NCI-H187 (cell line): ENCODE results near the gene CLN6.
"Not testable (repeated sequence)": the region's sequence is repeated elsewhere in the genome, so short reads cannot be mapped to it uniquely, and the experiment has no call there.

Experiments
- DNase-seq, 2 experiments: peaks; one replicate each; lab custom pipeline; 2025; lab: John Stamatoyannopoulos, UW

CLN6 gene

GRCh38 chr15:68256675-68257450, 27.3 kb upstream of the CLN6 start:
- DNase-seq = peak; percentile 52 to 64

- peak in 1 of 2 experiments; percentile 59 for DNase-seq
Observed at GRCh38 chr15:68252925-68253534, 23.5 kb upstream of the CLN6 start.

- DNase-seq = no peak
Observed at GRCh38 chr15:68249058-68249713, 19.7 kb upstream of the CLN6 start.

DNA sequence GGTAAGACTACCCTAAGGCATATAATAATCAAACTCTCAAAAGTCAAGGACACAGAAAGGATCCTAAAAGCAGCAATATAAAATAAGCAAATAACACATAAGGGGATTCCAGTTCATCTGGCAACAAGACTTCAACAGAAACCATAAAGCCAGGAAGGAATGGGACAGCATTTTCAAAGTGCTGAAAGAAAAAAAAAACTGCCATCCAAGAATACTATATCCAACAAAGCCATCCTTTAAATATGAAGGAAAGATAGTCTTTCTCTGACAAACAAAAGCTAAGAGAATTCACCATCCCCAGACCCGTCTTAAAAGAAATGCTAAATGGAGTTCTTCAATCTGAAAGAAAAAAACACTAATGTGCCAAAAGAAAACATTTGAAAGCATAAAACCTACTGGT, 14.7 kb upstream of the CLN6 start:
- no peak for DNase-seq

GRCh38 chr15:68241088-68241935, 11.8 kb upstream of the CLN6 start:
- DNase-seq = no peak

- DNase-seq = no peak
Observed at GRCh38 chr15:68239025-68239424, 9.5 kb upstream of the CLN6 start.

GRCh38 chr15:68235022-68235421, 5.5 kb upstream of the CLN6 start:
- no peak for DNase-seq

DNA sequence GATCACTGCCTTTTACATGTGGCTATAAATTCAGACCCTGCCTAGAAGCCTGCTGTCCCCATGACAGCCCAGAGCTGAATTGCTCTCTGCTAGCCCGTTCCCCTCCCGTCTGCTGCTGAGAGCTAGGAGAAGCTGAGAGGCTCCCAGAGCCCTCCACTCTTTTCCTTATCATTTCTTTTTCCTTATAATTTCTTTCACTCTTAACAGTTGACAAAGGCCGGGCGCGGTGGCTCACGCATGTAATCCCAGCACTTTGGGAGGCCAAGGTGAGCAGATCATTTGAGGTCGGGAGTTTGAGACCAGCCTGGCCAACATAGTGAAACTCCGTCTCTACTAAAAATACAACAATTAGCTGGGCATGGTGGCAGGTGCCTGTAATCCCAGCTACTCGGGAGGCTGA, 5.0 kb upstream of the CLN6 start:
- not testable (repeated sequence) for DNase-seq

- DNase-seq = no peak
Observed at GRCh38 chr15:68234060-68234459, 4.5 kb upstream of the CLN6 start.

DNA sequence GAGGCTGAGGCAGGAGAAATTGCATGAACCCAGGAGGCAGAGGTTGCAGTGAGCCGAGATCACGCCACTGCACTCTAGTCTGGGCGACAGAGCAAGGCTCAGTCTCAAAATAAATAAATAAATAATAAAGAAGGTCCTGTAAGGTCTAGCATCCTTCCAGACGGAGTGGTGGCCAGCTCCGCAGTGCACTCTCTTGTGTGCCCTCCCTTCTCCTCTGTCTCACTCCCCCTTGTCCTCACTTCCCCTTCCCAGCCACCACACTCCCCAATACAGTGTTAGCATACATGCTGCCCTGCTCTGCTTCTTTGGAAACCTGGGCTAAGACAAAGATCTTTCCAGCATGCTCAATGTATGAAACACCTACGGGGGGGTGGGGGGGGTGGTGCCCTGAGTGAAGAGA, 3.4 kb upstream of the CLN6 start:
- DNase-seq = no peak

DNA sequence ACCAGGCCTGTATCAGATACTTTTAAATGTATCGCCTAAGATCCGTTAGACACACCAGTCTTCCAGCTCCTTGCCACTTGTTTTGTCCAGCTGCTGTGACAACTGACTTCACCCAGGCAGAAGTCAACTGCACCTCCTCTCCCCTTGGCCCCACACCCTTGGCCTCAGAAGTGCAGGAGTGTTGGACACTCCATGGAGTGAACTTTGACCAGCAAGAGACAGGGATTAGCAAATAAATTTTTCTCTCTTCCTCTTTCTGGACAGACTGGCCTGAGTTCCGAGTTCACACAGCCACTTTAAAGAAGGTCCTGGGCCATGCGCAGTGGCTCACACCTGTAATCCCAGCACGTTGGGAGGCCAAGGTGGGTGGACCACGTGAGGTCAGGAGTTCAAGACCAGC, 2.9 kb upstream of the CLN6 start:
- no peak for DNase-seq

- no peak for DNase-seq
Observed at GRCh38 chr15:68231102-68231818, 1.7 kb upstream of the CLN6 start.

- DNase-seq = no peak
Observed at GRCh38 chr15:68230157-68231100, 901 bp upstream of the CLN6 start.

DNA sequence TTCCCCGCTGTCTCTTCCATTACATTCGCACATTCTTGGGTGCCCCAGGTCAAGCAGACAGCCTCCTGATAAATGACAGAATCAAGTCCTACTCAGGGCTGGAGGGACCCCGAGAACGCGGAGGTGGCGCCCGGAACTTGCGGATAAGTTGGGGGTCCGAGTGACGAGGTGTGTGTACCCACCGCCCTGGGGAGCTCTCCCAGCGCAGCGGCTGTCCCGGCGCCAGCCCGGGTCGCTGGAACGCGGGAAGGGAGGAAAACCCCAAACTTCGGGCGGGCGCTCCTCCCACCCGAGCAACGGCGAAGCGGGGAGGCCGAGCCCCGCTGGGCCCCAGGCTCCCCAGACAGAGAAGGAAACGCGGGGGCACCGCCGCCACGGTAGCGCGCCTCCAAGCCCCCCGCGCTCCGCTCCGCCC, 550 bp downstream of the CLN6 start:
- no peak for DNase-seq

DNA sequence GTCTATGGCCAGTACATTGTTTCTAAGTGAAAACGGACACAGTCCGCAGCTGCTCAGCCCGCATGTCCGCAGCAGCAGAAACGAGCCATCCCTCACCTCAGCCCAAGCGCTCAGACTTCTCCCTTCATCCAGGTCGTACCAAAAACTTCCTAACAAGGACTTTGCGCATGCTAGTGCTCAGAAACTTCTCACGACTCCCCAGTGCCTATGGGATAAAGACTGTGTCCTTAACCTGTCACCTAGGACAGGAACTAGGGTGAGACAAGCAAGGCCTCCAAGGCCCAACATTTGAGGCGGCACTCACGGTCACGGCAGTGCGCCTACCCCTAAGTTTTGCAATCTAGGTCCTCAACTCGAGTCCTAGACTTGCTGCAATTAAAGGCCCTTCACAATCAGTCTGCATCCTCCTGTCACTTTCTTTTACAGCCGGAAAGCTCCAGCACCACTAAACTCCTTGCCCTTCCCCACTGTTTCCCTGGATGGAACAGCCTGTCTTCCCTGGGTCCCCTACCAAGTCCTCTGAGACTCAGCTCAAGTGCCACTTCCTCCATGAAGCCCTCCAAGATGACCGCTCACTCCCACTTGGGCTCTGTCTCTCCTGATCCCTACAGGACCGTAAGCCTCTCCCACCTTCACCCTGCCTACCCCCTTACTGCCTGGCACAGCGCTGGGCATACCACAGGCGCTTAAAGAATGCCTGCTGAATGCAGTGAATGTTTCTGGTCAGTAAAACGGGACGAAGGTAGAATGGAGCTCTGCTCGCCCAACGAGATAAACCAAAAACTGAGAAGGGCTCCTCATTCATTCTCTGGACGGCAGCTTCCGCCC, 1.2 kb downstream of the CLN6 start:
- DNase-seq = peak in 1 of 2 experiments; percentile 20

- no peak for DNase-seq
Observed at GRCh38 chr15:68227643-68228142, 1.8 kb downstream of the CLN6 start.

DNA sequence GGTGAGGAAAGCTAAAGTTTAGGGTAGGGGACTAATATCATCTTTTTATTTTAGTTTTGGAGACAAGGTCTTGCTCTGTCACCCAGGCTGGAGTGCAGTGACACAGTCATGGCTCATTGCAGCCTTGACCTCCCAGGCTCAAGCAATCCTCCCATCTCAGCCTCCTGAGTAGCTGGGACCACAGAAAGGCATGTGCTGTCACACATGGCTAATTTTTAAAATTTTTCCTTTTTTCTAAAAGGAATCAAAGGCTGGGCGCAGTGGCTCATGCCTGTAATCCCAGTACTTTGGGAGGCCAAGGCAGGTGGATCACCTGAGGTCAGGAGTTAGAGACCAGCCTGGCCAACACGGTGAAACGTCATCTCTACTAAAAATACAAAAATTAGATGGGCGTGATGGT, 4.1 kb downstream of the CLN6 start:
- DNase-seq = not testable (repeated sequence)

DNA sequence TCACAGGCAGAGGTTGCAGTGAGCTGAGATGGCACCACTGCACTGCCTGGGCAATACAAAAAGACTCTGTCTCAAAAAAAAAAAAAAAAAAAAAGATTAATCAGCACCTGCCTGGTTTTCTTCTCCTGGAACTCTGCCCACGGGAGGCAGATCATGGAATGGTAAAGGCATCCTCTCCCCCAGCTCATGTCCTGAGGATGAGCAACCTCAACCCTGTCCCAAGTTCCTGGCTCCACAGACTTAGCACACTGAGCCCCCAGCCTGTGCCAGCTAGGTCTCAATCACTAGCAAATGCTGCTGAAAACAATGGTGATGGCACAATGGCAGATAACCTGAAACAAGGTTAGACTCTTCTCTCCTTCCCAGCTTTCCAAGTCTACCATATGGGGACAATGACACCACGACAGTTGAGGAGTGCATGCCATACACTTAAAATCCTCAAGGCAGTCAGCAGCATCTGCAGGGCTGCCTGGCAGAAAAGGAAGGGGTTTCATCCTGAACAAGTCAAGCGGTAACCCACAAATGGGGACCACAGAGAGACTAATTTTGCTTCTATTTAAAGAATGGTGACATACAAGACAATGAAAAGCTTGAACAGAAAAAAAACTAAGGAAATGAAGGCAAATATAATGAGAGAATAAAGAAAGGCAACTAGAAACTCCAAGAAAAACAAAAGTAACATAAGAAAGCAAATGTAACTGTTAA, 4.8 kb downstream of the CLN6 start:
- DNase-seq = no peak

- no peak for DNase-seq
Observed at GRCh38 chr15:68224108-68224507, 5.4 kb downstream of the CLN6 start.
